ENCODE measurements around the gene WDFY2.
"Not testable (repeated sequence)": the region's sequence is repeated elsewhere in the genome, so short reads cannot be mapped to it uniquely, and the experiment has no call there.

Gene WDFY2

GRCh38 chr13:51673165-51673564 is 88.9 kb downstream of the WDFY2 start:
- DNase-seq, result no peak

- no peak for DNase-seq
These were observed 90.0 kb downstream of the WDFY2 start for GRCh38 chr13:51674276-51674675.

DNA sequence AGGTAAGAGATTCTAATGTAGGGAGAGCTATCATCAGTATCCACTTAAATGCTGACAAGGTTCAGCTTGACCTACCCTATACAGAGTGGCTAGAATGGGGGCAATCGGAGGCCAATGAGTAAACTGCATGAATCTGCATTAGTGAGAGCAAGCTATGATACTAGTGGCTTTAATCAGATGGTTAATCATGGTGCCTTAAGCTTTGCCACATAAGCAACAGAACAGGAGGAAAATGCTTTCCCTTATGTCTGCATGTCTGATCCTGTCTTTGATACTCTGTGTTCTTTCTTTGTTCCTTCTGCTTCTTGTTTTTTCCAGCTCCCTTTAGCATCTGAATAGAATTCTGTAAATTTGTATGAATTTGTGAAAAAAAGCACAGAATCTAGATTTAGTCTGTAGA is 91.1 kb downstream of the WDFY2 start:
- DNase-seq, result no peak

DNA sequence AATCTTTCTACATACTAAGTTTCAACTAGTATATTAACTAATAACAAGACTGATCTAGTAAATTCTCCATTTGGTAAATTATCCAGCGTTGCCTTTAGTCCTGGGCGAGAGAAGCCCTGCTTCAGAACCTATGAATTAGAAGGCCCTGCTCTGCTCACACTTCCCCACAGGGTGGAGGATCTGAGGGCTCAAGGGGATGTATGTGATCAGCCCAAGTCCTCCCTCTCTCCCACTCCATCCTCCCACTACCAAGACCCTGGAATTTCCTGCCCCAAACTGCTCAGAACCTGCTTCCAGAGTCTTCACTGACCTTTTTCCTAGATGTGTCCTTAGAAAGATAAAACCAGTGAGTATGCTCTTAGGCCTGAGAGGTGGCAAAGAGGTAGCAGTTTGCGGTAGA is 91.6 kb downstream of the WDFY2 start:
- no peak for DNase-seq

GRCh38 chr13:51676739-51677138 is 92.5 kb downstream of the WDFY2 start:
- no peak for DNase-seq

DNA sequence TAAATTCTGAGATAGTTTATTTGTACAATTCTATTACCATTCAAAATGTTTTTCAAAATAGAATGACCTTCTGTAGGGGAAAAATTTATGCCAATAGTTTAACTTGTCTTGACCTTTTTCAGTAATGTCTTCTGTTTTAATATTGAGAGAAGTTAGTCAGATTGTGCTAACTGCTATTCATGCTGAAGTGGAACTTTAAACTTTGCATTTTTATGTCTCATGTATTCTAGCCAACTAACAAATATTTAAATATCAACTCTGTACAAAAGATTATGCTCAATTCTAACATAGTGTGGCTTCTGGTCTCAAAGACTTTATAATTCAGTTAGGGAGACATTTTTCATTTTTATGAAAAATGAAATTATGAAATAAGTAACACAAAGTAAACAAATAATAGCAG is 94.2 kb downstream of the WDFY2 start:
- no peak for DNase-seq

DNA sequence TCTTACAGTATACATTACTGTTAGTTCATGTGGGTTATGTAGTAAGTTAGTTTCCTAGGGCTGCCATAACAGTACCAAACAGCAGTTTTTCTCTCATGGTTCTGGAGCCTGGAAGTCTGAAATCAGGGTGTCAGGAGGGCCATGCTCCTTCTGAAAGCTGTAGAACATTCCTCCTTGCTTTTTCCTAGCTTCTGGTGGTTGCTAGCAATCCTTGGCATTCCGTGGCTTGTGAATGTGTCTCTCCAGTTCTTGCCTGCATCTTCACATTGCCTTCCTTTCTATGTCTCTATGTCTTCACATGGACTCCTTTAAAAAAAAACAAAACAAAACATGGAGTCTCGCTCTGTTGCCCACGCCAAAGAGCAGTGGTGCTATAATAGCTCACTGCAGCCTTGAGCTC is 95.4 kb downstream of the WDFY2 start:
- no peak for DNase-seq

GRCh38 chr13:51681037-51681678 is 96.9 kb downstream of the WDFY2 start:
- no peak for DNase-seq

DNA sequence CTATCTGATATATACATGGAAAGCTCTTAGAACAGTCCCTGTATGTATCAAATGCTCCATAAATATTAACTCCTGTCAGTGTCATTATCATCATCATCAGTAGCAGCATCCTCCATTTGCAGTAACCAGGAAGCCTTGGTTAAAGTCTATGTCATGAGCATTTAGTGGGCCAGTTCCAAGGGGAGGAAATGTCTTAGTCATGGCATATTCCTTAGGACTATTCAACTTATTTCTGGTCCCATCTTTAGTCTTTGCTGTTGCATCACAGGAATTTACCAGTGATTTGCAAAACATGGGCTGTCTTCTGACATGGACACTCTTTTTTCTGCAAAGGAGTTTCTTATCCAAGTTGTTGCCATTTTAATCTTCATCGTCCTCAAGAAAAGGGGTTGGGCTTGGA is 98.4 kb downstream of the WDFY2 start:
- DNase-seq, result no peak

DNA sequence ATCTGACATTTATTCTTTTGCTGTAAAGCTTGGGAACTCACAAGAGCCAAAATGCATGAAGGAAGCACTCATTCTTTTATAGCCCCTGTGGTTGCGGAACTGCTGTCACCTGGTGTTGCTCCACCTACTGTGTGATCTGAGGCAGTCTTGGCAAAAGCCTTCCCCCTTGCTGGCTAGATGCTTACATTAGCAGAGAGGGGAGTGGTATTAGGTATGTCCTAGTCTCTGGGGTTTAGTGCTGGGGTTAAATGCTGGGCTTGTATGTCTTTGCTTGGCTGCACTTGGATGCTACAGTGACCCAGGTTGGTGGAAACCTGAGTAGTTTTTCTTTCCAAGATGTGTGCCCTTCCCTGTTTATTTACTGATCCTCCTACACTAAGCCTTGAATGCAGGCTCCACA is 99.3 kb downstream of the WDFY2 start:
- DNase-seq, result no peak

GRCh38 chr13:51684076-51684475 is 99.8 kb downstream of the WDFY2 start:
- no peak for DNase-seq

DNA sequence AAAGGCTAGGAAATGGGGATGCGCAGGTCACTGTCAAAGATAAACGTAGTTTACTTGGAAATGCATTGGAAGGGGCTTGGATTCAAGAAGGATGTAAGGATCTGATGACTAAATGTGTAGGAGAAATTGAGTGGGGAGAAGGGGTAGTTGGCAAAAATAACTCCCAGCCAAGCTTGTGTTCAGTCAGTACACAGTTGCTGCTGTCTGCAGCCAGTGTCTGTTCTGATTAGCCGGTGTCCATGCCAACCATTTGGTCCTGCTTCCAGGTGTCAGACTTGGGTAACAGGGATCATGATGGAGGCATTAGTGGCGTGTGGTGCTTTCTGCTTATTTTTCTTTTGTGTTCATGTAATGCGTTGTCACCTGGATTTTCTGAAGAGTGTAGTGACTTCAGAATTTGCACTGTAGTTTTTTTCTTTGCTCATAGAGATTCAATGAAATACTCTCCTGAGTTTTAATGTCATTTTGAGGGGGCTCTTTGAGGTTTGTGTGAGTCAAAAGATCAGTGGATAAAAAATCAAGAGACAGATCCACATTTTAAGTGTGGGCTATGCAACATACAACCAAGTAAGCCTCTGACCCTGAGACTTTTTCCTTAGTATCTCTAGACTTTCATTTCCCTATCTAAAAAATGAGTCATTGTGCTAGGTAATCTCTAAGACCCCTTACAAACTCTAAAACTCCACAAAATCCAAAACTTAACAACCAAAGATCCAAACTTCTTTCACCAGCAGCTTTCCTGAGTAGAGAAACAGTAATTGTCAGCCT is 103.9 kb downstream of the WDFY2 start:
- DNase-seq, result no peak

- DNase-seq, result no peak
These were observed 104.8 kb downstream of the WDFY2 start for GRCh38 chr13:51688937-51689662.

- no peak for DNase-seq
These were observed 105.4 kb downstream of the WDFY2 start for GRCh38 chr13:51689663-51689996.

GRCh38 chr13:51695677-51696076 is 111.4 kb downstream of the WDFY2 start:
- DNase-seq, result not testable (repeated sequence)

DNA sequence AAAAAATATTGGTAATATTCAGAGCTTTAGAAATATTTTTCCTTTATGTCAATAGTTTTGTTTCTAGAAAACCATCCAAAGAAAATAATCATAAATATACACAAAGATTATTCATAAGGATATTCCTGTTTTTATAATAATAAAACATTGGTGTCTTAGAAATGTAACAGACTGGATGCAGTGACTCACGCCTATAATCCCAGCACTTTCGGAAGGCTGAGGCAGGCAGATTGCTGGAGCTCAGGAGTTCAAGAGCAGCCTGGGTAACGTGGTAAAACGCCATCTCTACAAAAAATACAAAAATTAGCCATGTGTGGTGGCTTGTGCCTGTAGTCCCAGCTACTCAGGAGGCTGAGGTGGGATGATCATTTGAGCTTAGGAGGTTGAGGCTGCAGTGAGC is 112.9 kb downstream of the WDFY2 start:
- DNase-seq, result no peak

DNA sequence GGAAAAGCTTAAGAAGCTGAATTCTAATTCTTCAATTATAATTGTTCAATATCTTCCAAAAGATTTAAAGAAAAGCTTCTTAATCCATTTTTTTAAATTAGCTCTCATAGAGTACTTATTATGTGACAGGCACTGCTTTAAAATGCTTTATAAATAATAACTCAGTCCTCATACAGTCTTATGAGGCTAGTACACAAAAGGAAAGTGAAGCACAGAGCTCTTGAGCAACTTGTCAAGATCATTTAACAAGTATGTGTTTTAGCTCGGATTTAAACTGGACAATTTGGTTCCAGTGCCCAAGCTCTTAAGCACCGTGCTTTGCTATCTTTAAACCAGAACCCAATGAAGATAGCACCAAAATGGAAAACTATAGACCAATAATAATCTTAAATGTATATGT is 113.6 kb downstream of the WDFY2 start:
- no peak for DNase-seq

DNA sequence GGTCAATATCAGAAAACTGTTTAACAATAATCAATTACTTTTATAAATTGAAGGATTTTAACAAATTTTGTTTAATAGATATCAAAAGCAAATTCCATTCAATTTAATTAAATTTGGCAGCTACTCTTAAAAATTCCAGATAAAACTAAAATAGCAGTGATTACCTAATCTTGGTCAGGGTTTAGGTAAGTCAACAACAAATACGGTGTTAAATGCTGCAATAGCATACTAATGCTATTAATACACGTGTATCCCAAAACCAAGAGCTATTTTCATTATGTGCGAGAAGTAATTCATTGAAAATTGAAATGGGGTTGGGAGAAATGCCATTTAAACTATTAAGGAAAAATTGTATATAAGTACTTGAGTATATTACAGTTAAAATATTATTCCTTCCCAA is 114.1 kb downstream of the WDFY2 start:
- no peak for DNase-seq

DNA sequence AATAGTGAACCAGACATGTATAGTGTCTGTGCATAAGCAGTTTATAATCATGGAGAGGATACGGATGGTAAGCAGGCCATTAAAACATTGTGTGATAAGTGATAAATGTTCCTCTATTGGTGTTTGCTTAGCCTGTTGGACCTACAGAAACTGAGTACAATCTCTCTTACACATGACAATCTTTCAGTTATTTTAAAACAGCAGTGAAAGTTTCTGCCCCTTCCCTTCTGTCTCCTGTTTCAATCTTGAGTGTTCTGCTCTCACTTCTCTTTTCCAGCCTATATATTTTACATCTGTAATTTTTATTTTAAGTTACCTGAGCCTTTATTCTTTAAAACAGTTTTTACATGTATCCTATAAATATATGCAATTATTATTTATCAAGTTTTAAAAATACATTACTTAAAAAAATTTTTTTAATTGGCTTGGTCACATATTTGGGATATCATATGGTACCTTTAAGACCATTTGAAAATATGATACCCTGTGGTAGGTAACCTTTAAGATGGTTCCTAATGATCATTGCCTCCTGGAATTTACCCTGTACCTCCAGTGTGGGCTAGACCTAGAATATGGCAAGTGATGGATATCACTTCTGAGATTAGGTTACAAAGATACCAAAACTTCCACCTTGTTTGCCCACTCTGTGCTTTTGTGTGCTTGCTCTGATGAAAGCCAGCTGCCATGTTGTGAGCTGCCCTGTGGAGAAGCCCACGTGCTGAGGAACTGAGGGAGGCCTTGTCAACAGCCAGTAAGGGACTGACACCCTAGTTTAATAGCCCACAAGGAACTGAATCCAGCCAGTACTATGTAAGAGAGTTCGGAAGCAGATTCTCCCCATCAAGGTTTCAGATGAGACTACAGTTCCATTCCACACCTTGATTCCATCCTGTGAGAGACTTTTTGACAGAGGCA is 120.4 kb downstream of the WDFY2 start:
- DNase-seq, result no peak

- DNase-seq, result no peak
These were observed 123.2 kb downstream of the WDFY2 start for GRCh38 chr13:51707461-51707860.

DNA sequence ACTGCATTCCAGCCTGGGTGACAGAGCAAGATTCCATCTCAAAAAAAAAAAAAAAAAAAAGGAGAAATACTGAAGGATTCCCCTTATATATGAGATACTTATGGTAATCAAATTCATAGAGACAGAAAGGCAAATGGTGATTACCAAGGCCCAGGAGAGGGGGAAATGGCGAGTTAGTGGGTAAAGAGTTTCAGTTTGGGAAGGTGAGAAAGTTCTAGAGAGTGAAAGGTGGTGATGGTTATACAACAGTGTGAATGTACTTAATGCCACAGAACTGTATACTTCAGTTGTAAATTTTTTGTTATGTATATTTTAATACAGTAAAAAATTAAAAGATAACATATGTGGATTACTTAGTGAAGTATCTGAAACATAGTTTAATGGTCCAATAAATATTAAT is 129.5 kb downstream of the WDFY2 start:
- no peak for DNase-seq

DNA sequence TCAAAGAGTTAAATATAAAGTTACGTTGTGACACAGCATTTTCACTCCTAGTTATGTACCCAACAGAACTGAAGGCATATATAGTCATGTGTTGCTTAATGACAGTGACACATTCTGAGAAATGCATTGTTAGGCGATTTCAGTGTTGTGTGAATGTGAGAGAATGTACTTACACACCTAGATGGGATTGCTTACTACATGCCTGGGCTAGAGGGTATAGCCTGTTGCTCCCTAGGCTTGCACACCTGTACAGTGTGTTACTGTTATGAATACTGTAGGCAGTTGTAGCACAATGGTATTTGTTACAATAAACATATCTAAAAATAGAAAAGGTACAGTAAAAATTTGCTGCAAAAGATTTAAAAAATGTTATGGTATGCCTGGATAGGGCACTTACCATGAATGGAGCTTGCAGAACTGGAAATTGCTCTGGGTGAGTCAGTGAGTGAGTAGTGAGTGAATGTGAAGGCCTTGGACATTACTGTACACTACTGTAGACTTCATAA is 130.5 kb downstream of the WDFY2 start:
- no peak for DNase-seq

- DNase-seq, result no peak
These were observed 131.4 kb downstream of the WDFY2 start for GRCh38 chr13:51715613-51716012.

Data from T-helper 9 cell (primary cell).